ENCODE data around the gene HDHD5. TPM values are rescaled to one million over a fixed set of nuclear protein-coding genes. Genes with fewer than 3 reads are reported as not detected.

HDHD5 gene
- polyA plus RNA-seq, 1 donor from 2014 or later: 91.3 TPM

DNA sequence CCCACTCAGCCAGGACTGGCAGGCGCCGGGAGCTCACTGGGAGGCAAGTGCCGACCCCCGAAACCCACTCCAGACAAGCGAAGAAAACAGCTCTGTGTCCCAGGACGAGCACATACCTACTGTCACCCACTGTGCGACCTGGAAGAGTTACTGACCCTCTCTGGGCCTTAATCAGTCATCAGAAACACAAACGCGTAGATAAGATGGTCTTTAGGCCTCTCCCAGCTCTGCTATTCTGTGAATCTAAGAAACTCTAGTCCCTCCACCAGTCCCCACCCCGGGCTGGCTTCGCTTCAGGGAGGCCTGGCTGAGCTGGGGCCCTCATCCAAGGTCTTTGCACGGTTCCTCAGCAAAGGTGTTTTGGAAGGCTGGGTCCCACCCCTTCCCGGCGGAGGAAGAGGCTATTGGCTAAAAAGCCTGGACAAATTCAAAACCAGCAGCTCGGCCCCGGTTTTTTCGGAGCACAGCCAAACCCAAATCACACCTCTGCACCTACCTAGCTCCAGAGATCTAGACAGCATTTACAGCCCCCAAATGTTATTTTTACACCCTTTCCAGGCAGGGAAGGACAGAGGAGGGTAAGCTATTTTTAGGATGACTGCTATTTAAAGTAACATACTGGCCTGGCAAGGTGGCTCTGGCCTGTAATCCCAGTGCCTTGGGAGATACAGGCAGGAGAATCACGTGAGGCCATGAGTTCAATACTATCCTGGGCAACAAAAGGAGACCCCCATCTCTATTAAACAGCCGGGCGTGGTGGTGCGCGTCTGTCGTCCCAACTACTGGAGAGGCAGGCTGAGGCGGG lies 13.2 kb upstream of the HDHD5 start:
- H3K9ac ChIP-seq (ENCODE audit: low read length): peak overlapping the region; percentile 64

DNA sequence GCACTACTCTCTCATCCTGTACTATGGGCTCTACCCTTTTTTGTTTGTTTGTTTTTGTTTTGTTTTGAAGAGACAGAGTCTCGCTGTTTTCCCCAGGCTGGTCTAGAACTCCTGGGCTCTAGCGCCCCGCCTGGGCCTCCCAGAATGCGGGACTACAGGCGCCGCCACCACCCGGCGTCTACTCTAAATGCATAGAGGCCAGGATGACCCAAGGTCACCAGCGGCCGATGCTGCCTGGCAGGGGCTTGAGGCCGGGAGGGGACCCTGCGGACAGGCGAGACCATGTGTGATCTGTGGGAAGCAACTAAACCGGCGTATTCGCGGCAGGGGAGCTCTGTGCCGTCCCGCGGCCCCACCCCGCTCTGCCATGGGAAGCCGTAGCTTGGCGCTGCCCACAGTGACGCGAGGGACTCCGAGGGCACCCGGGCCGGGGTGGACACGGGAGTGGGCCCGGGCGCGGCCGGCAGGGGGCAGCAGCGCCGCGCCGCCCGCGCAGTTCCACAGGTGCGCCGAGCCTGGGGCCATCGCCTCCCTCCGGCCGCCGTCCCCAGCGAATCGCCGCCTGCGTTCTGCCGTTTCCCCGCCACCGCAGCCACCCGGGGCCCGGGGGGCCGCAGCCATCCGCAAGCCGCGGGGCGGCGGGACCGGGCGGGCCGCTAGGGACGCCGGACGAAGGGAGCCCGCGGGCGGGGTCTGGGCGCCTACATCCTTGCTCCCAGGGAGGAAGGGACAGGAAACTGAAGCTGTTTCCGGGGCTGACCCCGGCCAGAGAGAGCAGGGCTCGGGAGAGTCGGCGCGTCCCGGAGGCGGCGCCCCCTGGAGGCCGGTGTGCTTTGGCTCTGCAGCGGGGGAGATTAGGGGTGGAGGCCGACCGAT lies 12.3 kb upstream of the HDHD5 start:
- H4K20me1 ChIP-seq (ENCODE audit: insufficient read depth): no peaks in the 10 kb centered on the region
- H3K27me3 ChIP-seq (ENCODE audit: insufficient read depth, low read depth, low read length): no peaks in the 10 kb centered on the region
- H3K27ac ChIP-seq (ENCODE audit: low read length): peak overlapping the region; percentile 44
- H3K4me2 ChIP-seq (ENCODE audit: low read length): peak overlapping the region; percentile 30
- H3K36me3 ChIP-seq (ENCODE audit: insufficient read depth, low read length): no peaks in the 10 kb centered on the region
- H3K9me3 ChIP-seq (ENCODE audit: low read length): no peaks in the 10 kb centered on the region
- H3K9ac ChIP-seq (ENCODE audit: low read length): peak overlapping the region; percentile 64
- peak overlapping the region; percentile 60 for H2AFZ ChIP-seq (ENCODE audit: low read depth, low read length)
- no peaks in the 10 kb centered on the region for H3K79me2 ChIP-seq (replicated peaks; ENCODE audit: insufficient read depth, low read length)
- no peaks in the 10 kb centered on the region for H3F3A ChIP-seq (ENCODE audit: insufficient read depth, low read length, poor library complexity, severe bottlenecking)
- peak overlapping the region; percentile 68 for H3K4me3 ChIP-seq (ENCODE audit: low read length)
- no peaks in the 10 kb centered on the region for H3K9me2 ChIP-seq (ENCODE audit: insufficient read depth, low read length)
- TF ChIP-seq, protein P1, sequence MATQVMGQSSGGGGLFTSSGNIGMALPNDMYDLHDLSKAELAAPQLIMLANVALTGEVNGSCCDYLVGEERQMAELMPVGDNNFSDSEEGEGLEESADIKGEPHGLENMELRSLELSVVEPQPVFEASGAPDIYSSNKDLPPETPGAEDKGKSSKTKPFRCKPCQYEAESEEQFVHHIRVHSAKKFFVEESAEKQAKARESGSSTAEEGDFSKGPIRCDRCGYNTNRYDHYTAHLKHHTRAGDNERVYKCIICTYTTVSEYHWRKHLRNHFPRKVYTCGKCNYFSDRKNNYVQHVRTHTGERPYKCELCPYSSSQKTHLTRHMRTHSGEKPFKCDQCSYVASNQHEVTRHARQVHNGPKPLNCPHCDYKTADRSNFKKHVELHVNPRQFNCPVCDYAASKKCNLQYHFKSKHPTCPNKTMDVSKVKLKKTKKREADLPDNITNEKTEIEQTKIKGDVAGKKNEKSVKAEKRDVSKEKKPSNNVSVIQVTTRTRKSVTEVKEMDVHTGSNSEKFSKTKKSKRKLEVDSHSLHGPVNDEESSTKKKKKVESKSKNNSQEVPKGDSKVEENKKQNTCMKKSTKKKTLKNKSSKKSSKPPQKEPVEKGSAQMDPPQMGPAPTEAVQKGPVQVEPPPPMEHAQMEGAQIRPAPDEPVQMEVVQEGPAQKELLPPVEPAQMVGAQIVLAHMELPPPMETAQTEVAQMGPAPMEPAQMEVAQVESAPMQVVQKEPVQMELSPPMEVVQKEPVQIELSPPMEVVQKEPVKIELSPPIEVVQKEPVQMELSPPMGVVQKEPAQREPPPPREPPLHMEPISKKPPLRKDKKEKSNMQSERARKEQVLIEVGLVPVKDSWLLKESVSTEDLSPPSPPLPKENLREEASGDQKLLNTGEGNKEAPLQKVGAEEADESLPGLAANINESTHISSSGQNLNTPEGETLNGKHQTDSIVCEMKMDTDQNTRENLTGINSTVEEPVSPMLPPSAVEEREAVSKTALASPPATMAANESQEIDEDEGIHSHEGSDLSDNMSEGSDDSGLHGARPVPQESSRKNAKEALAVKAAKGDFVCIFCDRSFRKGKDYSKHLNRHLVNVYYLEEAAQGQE (IDR thresholded peaks at IDR 0.05; ENCODE audit: borderline replicate concordance): no peak
- no peak for TF ChIP-seq EZH2 (IDR thresholded peaks at IDR 0.05; ENCODE audit: borderline replicate concordance, insufficient read depth, low read length, poor library complexity, severe bottlenecking)
- TF ChIP-seq, protein P2, sequence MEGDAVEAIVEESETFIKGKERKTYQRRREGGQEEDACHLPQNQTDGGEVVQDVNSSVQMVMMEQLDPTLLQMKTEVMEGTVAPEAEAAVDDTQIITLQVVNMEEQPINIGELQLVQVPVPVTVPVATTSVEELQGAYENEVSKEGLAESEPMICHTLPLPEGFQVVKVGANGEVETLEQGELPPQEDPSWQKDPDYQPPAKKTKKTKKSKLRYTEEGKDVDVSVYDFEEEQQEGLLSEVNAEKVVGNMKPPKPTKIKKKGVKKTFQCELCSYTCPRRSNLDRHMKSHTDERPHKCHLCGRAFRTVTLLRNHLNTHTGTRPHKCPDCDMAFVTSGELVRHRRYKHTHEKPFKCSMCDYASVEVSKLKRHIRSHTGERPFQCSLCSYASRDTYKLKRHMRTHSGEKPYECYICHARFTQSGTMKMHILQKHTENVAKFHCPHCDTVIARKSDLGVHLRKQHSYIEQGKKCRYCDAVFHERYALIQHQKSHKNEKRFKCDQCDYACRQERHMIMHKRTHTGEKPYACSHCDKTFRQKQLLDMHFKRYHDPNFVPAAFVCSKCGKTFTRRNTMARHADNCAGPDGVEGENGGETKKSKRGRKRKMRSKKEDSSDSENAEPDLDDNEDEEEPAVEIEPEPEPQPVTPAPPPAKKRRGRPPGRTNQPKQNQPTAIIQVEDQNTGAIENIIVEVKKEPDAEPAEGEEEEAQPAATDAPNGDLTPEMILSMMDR (IDR thresholded peaks at IDR 0.05; ENCODE audit: poor library complexity, severe bottlenecking): peak; percentile 96
- TF ChIP-seq RAD21 (conservative IDR thresholded peaks at IDR 0.05): peak; percentile 96
- peak; percentile 99 for TF ChIP-seq SMC3 (conservative IDR thresholded peaks at IDR 0.05; ENCODE audit: poor library complexity)
- peak; percentile 59 for TF ChIP-seq MXI1 (conservative IDR thresholded peaks at IDR 0.05; ENCODE audit: poor library complexity, severe bottlenecking)

More for the DNA sequence above, 13.2 kb upstream of the HDHD5 start:
- Histone ChIP-seq H4K20me1 (ENCODE audit: insufficient read depth) (no peaks in the 10 kb centered on the region), H3K27me3 (ENCODE audit: insufficient read depth, low read depth, low read length) (no peaks in the 10 kb centered on the region), H3K4me3 (ENCODE audit: low read length) (peak overlapping the region; percentile 68), H3K27ac (ENCODE audit: low read length) (no peak overlapping the region), H2AFZ (ENCODE audit: low read depth, low read length) (no peak overlapping the region), H3K4me2 (ENCODE audit: low read length) (no peak overlapping the region), H3K36me3 (ENCODE audit: insufficient read depth, low read length) (no peaks in the 10 kb centered on the region), H3K9me3 (ENCODE audit: low read length) (no peaks in the 10 kb centered on the region), H3F3A (ENCODE audit: insufficient read depth, low read length, poor library complexity, severe bottlenecking) (no peaks in the 10 kb centered on the region), H3K9me2 (ENCODE audit: insufficient read depth, low read length) (no peaks in the 10 kb centered on the region), H3K79me2 (replicated peaks; ENCODE audit: insufficient read depth, low read length) (no peaks in the 10 kb centered on the region)
- TF ChIP-seq RAD21 (conservative IDR thresholded peaks at IDR 0.05): no peak
- TF ChIP-seq EP300 (conservative IDR thresholded peaks at IDR 0.05; ENCODE audit: poor library complexity, severe bottlenecking): no peak
- TF ChIP-seq, protein P2 (IDR thresholded peaks at IDR 0.05; ENCODE audit: poor library complexity, severe bottlenecking): no peak
- TF ChIP-seq POLR2AphosphoS5 (IDR thresholded peaks at IDR 0.05): no peak
- TF ChIP-seq MXI1 (conservative IDR thresholded peaks at IDR 0.05; ENCODE audit: poor library complexity, severe bottlenecking): no peak
- TF ChIP-seq, protein P1 (IDR thresholded peaks at IDR 0.05; ENCODE audit: borderline replicate concordance): no peak
- no peak for TF ChIP-seq SMC3 (conservative IDR thresholded peaks at IDR 0.05; ENCODE audit: poor library complexity)
- TF ChIP-seq TAF1 (IDR thresholded peaks at IDR 0.05; ENCODE audit: low read depth): no peak
- no peak for TF ChIP-seq EZH2 (IDR thresholded peaks at IDR 0.05; ENCODE audit: borderline replicate concordance, insufficient read depth, low read length, poor library complexity, severe bottlenecking)

Data from neural cell (in vitro differentiated cells).